ENCODE measurements around the gene ANXA6. TPM values are rescaled to one million over a fixed set of nuclear protein-coding genes. Genes with fewer than 3 reads are reported as not detected.

The ANXA6 gene
- total RNA-seq, 1 donor from 2014 or later, result 197 TPM

- Mint-ChIP-seq H3K36me3 (peaks cover 34% of the 10 kb centered on the region), H3K27me3 (ENCODE audit: low read depth) (no peaks in the 10 kb centered on the region), H3K4me1 (no peaks in the 10 kb centered on the region), H3K4me3 (no peak overlapping the region), H3K9me3 (no peaks in the 10 kb centered on the region), H3K27ac (no peak overlapping the region)
- TF ChIP-seq CTCF (IDR thresholded peaks at IDR 0.05; ENCODE audit: unreplicated experiment), result no peak
- no peak for DNase-seq (ENCODE audit: low spot score in 2 of 2, unreplicated experiment in 2 of 2)
Measured at GRCh38 chr5:151058891-151059489, 98.6 kb downstream of the ANXA6 start.

DNA sequence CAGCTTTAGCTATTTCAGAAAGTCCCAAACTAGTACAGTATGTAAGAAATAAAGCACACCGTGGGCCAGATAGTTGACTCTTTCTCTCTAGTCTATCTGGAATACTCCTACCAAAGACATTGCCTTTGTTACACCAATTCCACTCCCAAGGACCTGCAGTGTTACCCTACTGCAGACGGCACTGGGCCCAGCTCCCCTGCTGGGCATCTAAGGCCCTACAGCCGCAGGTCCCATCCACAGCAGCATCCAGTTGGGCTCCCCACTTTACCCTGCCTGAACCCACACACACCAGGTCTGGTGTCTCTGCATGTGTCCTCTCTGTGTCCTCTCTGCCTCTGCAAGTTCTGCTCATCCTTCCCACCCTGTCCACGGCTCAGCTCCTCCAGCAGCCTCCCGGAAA is 99.3 kb downstream of the ANXA6 start:
- Mint-ChIP-seq H3K4me3 (no peak overlapping the region), H3K36me3 (peaks cover 33% of the 10 kb centered on the region), H3K9me3 (no peaks in the 10 kb centered on the region), H3K27me3 (ENCODE audit: low read depth) (no peaks in the 10 kb centered on the region), H3K27ac (no peak overlapping the region), H3K4me1 (no peaks in the 10 kb centered on the region)
- TF ChIP-seq CTCF (IDR thresholded peaks at IDR 0.05; ENCODE audit: unreplicated experiment), result no peak
- no peak for DNase-seq (ENCODE audit: low spot score in 2 of 2, unreplicated experiment in 2 of 2)

DNA sequence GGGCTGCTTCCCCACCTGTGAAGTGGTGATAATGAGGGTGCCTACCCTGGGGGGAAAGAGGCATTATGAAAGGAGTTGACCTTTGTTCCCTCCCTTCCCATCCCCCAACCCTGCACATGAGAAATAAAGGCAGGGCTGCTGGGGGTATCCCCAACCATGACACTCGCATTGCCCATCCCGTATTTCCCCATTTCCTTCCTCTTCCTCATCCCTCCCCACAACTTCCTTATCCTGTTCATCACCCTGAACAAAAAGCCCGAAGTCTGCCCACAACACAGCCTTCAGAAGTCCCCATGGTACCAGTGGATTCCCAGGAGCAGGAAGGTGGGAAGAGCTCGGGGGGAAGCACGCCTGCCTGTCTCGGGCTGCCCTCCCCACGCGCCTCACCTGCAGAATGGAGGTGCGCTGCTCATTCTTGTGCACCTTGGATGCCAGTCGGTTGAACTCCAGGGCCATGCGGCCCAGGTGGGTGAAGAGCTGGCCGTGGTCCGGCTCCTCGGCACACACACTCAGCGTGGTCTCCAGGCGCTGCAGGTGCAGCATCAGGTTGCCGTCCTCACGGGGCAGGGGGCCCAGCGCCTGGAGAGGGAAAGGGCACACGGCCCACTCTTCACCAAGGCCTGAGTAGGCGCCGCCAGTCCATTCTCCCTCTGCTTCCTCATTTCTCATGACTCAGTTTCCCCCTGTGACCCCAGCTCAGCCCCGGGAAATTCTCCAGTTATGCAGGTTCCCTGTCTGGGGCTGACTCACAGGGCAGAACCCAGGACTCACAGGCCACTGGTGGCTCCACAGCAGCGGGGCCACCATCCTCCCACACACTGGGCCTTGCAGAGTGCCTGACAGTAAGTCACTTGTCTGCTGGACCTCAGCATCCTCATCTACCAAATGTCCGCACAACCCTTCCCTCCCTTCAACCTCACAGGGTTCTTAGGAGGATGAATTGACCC is 100.9 kb downstream of the ANXA6 start:
- Mint-ChIP-seq H3K36me3 (peaks cover 30% of the 10 kb centered on the region), H3K27me3 (ENCODE audit: low read depth) (no peaks in the 10 kb centered on the region), H3K4me3 (no peak overlapping the region), H3K9me3 (no peaks in the 10 kb centered on the region), H3K27ac (no peak overlapping the region), H3K4me1 (no peaks in the 10 kb centered on the region)
- DNase-seq (ENCODE audit: low spot score in 2 of 2, unreplicated experiment in 2 of 2), result no peak
- TF ChIP-seq CTCF (IDR thresholded peaks at IDR 0.05; ENCODE audit: unreplicated experiment), result no peak

DNA sequence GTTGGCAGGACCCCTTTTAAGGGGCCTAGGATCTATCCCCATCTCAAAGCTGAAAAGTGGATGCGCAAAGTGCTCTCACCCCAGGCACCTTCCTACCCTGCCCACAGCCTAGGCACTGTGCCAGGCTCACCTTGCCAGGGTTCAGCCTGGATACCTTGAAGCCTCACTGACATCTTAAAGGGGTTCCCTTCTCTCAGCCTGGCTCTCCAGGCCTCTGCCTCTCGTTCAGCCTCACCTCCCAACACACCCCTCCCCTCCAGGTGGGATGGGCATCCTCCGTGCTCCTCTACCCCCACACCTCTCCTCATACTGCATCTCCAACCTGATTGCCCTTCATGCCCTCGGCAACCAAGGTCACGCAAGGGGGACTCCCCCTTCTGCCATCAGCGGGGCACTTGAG is 102.2 kb downstream of the ANXA6 start:
- Mint-ChIP-seq H3K36me3 (peaks cover 30% of the 10 kb centered on the region), H3K27ac (no peak overlapping the region), H3K27me3 (ENCODE audit: low read depth) (no peaks in the 10 kb centered on the region), H3K4me1 (no peaks in the 10 kb centered on the region), H3K9me3 (no peaks in the 10 kb centered on the region), H3K4me3 (no peak overlapping the region)
- no peak for DNase-seq (ENCODE audit: low spot score in 2 of 2, unreplicated experiment in 2 of 2)
- TF ChIP-seq CTCF (IDR thresholded peaks at IDR 0.05; ENCODE audit: unreplicated experiment), result no peak

DNA sequence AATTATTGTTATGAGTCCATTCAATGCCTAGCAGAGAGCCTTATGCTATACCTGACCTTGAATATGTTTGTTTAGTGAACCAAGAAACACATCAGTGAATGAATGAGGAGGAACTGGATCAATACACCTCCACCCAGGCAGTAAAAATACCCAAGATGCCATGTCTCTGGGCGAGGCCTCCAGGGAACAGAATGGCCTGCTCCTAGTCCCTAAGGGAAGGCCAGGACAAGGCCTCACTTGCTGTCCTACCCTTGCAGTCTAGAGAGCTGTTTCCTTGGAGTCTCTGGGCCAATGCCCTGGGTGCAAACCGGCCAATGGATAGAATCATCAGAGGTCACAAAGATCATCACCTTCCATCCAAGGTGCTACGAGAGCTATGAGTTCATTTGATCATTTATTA is 102.9 kb downstream of the ANXA6 start:
- Mint-ChIP-seq H3K9me3 (no peaks in the 10 kb centered on the region), H3K4me3 (no peak overlapping the region), H3K4me1 (no peaks in the 10 kb centered on the region), H3K27ac (no peak overlapping the region), H3K27me3 (ENCODE audit: low read depth) (no peaks in the 10 kb centered on the region), H3K36me3 (peaks cover 30% of the 10 kb centered on the region)
- no peak for DNase-seq (ENCODE audit: low spot score in 2 of 2, unreplicated experiment in 2 of 2)
- TF ChIP-seq CTCF (IDR thresholded peaks at IDR 0.05; ENCODE audit: unreplicated experiment), result no peak

Data from mesothelial cell of epicardium (in vitro differentiated cells).